PFSK-1 (cell line): ENCODE results near the gene TBX19.

Experiments used
- FOXP2 ChIP-seq: optimal IDR thresholded peaks from 2 replicates; pipeline ENCODE3; 2011; ENCODE audit warnings: borderline replicate concordance, control low read depth, inconsistent platforms; ENCODE audit not compliant: insufficient read depth; ENCODE audit errors: extremely low read length, extremely low read depth
- POLR2AphosphoS5 ChIP-seq: IDR thresholded peaks from 2 replicates; pipeline ENCODE4 v1.6.1; 2012; ENCODE audit warnings: low read depth, mild to moderate bottlenecking, control low read depth, low read length, moderate library complexity
- SIN3A ChIP-seq: IDR thresholded peaks from 2 replicates; pipeline ENCODE4 v1.6.1; 2012; ENCODE audit warnings: mild to moderate bottlenecking, low read length, moderate library complexity, borderline replicate concordance; ENCODE audit not compliant: insufficient read depth
- TAF1 ChIP-seq: IDR thresholded peaks from 2 replicates; pipeline ENCODE4 v1.6.1; 2012; ENCODE audit warnings: low read length, control low read depth, borderline replicate concordance; ENCODE audit not compliant: insufficient read depth
- TF ChIP-seq, protein P1 (sequence below), 2 experiments: IDR thresholded peaks; 2 replicates each; pipeline versions ENCODE4 v1.6.1 to v1.8.0; 2011 to 2012; ENCODE audit warnings: low read depth in 2 of 2, low read length in 2 of 2, control low read depth in 1 of 2, inconsistent platforms in 1 of 2, mild to moderate bottlenecking in 1 of 2, moderate library complexity in 1 of 2; ENCODE audit not compliant: insufficient read depth in 1 of 2

The TBX19 gene

DNA sequence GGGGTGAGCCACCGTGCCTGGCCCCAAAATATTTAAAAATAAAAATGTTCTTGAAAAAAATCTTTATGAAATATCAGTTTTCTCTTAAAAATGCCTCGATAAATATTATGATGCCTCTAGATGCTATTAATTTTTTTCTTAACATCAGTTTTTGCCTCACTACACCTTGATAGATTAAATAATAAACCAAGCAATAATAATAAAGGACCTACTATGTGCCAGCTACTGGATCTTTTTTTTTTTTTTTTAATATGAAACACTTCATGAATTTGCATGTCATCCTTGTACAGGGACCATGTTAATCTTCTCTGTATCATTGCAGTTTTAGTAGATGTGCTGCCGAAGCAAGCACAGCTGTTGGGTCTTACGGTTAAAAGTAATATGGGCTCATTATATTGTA lies 17.5 kb upstream of the TBX19 start:
- TF ChIP-seq FOXP2 (no peak), TAF1 (no peak), SIN3A (no peak), POLR2AphosphoS5 (no peak)
- TF ChIP-seq, protein P1, sequence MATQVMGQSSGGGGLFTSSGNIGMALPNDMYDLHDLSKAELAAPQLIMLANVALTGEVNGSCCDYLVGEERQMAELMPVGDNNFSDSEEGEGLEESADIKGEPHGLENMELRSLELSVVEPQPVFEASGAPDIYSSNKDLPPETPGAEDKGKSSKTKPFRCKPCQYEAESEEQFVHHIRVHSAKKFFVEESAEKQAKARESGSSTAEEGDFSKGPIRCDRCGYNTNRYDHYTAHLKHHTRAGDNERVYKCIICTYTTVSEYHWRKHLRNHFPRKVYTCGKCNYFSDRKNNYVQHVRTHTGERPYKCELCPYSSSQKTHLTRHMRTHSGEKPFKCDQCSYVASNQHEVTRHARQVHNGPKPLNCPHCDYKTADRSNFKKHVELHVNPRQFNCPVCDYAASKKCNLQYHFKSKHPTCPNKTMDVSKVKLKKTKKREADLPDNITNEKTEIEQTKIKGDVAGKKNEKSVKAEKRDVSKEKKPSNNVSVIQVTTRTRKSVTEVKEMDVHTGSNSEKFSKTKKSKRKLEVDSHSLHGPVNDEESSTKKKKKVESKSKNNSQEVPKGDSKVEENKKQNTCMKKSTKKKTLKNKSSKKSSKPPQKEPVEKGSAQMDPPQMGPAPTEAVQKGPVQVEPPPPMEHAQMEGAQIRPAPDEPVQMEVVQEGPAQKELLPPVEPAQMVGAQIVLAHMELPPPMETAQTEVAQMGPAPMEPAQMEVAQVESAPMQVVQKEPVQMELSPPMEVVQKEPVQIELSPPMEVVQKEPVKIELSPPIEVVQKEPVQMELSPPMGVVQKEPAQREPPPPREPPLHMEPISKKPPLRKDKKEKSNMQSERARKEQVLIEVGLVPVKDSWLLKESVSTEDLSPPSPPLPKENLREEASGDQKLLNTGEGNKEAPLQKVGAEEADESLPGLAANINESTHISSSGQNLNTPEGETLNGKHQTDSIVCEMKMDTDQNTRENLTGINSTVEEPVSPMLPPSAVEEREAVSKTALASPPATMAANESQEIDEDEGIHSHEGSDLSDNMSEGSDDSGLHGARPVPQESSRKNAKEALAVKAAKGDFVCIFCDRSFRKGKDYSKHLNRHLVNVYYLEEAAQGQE (IDR thresholded peaks at IDR 0.05; ENCODE audit: insufficient read depth in 1 of 2, low read depth in 2 of 2, low read length in 2 of 2), result no peak

- no peak for TF ChIP-seq POLR2AphosphoS5
- no peak for TF ChIP-seq TAF1
- TF ChIP-seq, protein P1 (IDR thresholded peaks at IDR 0.05; ENCODE audit: insufficient read depth in 1 of 2, low read depth in 2 of 2, low read length in 2 of 2), result no peak
- TF ChIP-seq FOXP2, result no peak
- TF ChIP-seq SIN3A, result no peak
Measured at GRCh38 chr1:168264296-168264695, 16.4 kb upstream of the TBX19 start.

DNA sequence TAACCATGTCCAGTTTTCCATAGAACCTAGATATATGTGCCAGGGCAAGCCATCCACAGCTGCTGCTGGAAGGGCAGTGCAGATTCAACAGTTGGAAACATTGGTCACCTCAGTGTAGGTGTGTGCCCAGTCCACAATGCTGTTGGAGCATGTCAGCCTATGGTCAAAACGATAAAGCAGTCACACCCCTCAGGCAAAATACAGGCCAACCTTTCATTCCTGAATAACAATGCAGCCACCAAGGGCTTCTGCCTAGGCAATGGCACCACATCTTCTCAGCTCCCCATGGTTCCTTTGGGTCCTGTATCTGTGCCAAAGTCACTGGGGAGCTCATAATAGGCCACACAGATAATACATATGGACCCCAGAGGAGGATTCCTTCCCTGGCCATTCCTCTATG lies 15.1 kb upstream of the TBX19 start:
- TF ChIP-seq FOXP2, result no peak
- no peak for TF ChIP-seq POLR2AphosphoS5
- TF ChIP-seq, protein P1 (IDR thresholded peaks at IDR 0.05; ENCODE audit: insufficient read depth in 1 of 2, low read depth in 2 of 2, low read length in 2 of 2), result no peak
- no peak for TF ChIP-seq SIN3A
- no peak for TF ChIP-seq TAF1

GRCh38 chr1:168266644-168267186 lies 14.0 kb upstream of the TBX19 start:
- TF ChIP-seq, protein P1 (IDR thresholded peaks at IDR 0.05; ENCODE audit: insufficient read depth in 1 of 2, low read depth in 2 of 2, low read length in 2 of 2), result no peak
- TF ChIP-seq POLR2AphosphoS5 (no peak), SIN3A (no peak), FOXP2 (no peak), TAF1 (no peak)
